Stimulated activated CD8-positive, alpha-beta memory T cell treated with anti-CD3 and anti-CD28 coated beads, Interleukin-2, amount 100 ng/mL, for 1 hour (primary cell): Measurements from ENCODE around the gene NSMCE1.
"Not testable (repeated sequence)": the region's sequence is repeated elsewhere in the genome, so short reads cannot be mapped to it uniquely, and the experiment has no call there.

Experiments used
- DNase-seq, 2 donors: peaks; one replicate each; pipeline ENCODE4 v3.0.0-alpha.2; 2020; ENCODE audit warnings: low read depth in 2 of 2

Gene NSMCE1

DNA sequence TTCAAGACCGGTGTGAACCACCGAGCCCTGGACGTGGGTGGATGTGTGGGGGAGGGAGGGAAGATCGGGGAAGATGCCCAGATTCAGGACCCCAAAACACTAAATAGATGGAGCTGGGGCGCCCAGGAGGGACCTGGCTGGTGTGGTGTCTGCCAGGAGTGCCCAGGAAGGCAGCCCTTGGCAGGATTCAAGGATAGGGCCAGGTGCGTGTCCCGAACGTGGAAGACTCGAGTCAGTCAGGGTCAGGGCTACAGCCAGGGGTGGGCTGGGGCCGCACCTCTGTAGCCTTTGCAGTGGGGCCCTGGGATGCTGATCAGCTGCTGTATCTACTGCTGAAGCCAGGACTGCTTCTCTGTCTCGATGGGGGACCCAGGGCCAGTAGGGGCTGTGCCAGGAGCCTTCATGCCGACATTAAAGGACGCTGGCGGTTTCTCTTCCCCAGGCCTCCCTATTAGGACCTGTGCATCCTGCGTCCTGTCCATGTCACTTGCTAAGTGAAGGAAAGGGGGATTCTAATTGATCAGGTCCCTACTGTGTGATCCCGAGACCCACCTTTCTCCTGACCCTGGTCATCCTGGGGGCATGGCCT lies 52.2 kb downstream of the NSMCE1 start:
- no peak for DNase-seq

DNA sequence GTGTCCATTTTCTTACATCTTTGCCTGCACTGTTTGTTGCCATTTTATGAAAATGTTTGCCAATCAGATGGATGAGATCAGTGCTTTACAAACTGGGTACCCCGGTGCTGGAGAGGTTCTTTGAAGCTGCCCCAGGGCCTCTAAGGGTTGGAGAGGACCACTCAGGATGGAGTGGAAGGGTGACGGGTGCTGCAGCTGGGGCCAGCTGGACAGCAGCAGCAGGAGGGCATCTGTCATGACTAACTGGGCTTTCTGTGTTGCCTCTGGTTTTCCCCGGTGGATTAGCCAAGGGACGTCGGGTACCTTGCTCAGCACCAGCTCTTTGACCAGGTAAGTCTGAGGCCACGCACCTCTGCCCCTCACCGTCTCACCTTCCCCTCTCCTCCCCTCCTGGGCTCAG lies 52.9 kb downstream of the NSMCE1 start:
- DNase-seq, result no peak

DNA sequence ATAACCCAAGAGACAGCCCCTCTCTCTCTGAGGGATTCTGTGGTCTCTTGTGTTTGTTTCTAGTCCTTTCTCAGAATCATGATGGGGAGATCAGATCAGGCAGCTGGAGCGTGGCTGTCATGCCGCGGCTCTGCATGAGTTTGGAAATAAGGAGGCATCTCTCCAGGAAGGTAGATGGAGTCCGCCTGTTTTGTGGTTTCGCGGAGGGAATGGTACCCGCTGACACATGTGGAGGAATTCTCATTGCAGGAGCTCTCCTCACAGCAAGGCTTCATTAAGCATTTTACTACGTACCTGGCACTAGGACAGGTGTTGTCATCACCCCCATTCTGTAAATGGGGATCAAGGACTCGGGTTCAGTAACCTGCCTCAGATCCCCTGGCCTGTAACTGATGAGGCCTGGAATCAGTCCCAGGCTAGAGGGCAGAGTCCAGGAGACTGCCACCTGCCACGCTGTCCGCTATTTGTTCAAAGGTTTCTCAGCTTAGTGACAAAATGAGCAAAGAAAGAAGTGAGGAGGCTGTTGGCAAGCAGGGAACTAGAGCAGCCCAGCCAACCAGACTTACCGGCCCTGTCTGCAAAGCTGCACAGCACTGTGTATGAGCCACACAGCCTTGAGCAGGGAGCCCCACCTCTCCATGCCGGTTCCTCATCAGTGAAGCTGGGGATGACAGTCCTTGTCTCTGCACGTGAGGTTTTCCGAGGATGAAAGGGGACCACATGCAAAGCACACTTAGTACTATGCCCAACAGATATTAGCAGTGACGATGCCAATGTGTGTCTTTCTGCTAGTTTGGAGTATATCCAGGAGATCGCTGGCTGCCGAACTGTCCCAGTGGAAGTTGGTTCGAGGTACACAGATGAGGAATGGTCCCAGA lies 54.2 kb downstream of the NSMCE1 start:
- DNase-seq, result no peak

DNA sequence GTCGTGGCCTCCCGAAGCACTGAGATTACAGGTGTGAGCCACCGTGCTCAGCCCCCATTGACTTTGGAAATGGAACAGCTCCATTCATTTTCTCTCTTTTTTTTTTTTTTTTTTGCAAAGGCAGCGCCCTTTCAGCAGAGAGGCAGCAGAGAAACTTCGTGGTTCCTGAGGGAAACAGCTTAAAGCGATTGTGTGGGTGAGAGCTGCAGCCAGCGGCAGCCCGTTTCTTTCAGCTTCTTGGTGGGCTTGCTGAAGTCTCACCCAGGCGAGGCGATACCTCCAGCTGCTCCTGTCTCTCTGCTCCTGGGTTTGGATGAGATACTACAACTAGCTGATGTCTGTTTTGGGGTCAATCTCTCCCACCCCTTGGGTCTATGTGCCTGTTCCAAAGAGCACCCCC lies 57.5 kb downstream of the NSMCE1 start:
- DNase-seq, result no peak

DNA sequence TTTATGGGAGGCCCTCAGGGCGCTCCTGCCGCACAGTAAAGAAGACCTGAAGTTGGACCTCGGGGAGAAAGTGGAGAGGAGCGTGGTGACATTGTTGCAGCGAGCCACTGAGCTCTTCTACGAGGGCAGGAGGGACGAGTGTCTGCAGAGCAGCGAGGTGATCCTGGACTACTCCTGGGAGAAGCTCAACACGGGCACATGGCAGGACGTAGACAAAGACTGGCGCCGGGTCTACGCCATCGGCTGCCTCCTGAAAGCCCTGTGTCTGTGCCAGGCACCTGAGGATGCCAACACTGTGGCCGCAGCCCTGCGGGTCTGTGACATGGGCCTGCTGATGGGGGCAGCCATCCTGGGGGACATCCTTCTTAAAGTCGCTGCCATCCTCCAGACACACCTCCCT lies 58.4 kb downstream of the NSMCE1 start:
- no peak for DNase-seq

DNA sequence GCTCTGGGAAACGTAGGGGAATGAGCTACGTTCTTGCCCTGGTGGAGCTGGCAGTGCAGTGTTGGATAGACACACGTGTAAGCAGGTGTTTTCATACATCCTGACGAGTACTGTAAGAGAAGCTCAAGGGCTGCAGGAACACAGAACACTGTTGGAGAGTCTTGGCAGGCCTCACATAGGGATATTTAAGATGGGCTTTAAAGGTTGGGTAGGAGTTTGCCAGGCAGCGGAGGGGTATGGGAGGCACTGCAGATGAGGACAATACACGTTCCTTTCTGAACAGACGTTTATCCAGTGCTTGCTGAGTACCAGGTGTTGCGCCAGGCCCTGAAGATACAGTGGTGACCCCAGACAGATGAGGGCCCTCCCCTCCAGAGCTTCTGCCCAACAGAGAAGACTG lies 59.0 kb downstream of the NSMCE1 start:
- DNase-seq, result no peak

DNA sequence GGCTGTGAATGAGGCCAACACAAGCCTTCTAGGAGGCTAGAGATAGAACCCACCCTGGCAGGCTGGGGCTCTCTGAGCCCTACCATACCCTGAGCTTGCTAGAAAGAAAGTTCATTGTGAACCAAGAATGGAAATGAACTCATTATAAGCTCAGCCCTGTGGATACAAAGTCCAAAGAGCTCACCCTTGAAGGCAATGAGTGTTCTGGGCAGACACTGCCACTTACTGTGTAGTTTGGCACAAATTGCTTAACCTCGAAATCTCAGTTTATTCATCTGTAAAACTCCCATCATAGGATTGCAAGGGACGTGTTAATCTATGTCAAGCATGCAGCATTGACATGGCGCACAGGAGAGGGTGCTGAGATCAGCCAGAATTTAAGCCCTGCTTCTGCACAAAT lies 59.8 kb downstream of the NSMCE1 start:
- no peak for DNase-seq

DNA sequence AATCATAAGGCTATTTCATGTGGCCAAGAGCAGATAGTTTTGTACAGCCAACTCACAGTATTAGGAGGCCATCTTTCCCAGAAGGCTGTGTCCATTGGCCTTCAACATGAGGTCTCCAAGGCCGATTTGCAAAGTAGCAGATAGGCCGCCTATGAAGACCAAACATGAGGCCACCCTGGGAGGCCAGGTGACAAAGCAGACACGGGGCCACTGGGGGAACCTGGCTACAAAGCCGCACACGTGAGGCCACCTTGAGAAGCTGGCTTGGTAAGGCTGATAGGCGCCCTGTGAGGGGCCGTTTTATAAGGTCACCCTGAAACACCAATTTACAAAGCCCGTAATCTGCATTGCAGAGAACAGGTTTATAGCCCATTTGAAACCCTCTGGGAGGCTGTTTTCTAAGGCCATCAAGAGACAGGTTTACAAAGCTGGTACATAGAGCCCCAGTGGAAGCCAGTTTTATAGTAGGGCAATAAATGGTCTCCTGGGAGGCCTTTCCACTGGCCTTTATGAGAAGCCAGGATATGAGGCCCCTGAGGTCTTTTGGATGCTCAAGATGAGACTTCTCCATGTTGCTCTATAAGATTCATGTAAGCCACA lies 60.4 kb downstream of the NSMCE1 start:
- no peak for DNase-seq

DNA sequence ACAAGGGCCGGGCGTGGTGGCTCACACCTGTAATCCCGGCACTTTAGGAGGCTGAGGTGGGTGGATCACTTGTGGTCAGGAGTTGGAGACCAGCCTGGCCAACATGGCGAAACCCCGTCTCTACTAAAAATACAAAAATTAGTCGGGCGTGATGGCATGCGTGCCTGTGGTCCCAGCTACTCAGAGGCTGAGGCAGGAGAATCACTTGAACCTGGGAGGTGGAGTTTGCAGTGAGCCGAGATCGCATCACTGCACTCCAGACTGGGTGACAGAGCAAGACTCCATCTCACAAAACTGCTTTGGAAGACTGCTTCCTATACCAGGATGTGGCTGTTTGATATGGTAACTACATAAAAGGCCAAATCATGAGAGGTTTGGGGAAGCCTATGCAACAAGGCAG lies 61.5 kb downstream of the NSMCE1 start:
- DNase-seq, result not testable (repeated sequence)

DNA sequence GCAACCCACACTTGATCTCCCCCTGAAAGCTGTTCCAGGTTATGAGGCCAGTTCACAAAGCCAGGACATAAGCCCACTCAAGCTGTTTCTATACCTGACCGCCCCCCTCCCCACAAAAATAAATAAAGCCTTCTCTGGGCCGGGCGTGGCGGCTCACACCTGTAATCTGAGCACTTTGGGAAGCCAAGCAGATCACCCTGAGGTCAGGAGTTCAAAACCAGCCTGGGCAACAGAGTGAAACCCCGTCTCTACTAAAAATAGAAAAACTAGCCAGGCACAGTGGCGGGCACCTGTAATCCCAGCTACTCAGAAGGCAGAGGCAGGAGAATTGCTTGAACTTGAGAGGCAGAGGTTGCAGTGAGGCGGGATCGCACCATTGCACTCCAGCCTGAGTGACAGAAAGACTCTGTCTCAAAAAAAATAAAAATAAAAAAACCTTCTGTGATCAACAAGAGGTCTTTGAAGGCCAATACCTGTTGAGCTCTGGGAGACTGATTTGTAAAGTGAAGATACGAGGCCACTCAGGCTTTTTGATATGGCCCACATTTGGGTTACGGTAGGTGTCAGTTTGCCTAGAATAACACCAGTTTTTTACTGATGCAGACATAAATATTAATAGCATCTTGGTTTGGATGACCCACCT lies 63.0 kb downstream of the NSMCE1 start:
- no peak for DNase-seq

DNA sequence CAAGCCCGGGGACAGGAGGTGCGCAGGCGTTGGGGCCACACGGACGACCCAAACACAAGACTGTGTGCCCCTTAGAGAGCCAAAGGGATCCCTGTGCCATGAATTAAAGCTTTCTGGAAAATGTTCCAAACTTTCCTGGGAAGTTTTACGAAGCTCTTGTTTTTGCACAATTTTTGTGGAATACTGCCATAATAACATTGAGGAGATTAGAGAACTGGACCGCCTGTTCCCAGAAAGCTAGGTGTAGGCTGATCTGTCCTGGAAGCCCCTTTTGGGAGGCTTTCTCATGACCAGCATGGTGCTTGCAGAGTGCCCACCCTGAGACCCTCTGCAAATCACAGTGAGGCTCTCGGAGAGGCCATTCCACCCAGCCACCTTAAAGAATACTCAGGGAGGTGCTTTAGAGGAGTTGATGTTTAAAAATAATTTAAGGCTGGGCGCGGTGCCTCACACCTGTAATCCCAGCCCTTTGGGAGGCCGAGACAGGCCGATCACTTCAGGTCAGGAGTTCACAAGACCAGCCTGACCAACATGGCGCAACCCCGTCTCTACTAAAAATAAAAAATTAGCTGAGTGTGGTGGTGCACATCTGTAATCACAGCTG lies 64.2 kb downstream of the NSMCE1 start:
- no peak for DNase-seq

DNA sequence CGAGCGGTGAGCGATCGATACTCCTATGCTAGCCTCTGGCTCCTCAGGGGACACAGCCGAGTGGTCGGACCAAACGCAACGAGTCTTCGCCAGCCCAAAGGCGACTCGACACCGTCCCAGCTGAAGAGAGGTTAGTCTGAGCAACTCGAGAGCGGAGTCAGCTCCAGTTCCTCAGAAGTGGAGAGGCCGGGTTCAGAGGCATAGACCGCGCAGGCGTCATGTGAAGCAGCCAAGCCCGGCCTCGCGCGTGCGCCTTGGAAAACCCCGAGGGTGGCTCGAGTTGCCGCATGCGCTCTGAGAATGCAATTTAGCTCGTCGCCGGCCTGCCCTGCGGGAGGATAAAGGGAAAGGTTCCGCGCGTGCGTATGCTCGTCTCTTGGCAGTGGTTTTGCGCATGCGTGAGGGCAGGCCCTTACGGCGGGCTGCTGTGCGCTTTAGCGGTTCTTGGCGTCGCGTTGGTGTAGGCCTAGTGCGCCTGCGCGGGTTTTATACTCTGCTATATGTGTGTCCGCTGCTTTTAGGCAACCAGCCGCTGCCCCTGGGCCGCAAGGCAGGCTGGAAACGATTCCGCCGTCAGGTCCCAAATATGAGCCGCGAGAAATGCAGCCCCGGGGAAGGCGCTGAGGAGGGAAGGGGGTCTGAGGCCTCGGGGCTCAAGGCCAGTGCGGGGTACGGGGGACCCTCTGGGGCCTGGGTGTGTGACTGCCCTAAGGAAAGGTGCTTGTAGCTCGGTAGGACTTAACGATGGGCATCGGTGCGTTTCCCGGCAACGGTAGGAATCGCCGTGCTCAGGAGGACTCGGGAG lies 64.9 kb downstream of the NSMCE1 start, which contains the start of gene KDM8:
Gene KDM8 (plus strand): TSS at position 20 of the 805 bp plus-strand sequence. CDS start 6,598 bp downstream, outside the sequence.
- peak; percentile 99 for DNase-seq

DNA sequence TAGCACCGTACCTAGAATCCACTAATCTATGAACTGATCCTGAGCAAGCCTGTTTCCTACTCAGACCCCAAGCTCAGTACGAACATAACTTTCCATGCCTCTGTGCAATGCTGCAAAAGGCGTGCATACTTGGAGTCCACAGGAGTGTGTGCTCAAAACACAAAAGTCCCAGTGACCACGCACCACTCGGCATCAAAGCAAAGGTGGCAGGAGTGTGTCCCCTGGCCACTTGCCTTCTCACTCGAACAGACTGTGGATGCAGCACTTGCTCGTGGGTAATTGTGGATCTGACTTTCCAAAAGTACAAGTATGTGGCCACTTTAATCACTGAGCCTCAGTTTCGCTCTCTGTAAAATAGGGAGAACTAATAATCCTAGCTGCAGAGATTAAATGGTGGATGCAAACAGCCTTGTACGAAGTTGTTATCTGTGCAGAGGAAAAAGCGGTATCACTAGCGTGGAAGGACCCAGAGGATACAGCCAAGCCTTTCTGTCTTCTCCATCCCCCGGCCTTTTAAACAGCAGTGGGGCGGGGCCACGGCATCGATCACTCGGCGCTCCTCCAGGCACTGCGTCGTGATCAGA lies 65.6 kb downstream of the NSMCE1 start:
- peak in 1 of 2 donors; percentile 83 for DNase-seq

DNA sequence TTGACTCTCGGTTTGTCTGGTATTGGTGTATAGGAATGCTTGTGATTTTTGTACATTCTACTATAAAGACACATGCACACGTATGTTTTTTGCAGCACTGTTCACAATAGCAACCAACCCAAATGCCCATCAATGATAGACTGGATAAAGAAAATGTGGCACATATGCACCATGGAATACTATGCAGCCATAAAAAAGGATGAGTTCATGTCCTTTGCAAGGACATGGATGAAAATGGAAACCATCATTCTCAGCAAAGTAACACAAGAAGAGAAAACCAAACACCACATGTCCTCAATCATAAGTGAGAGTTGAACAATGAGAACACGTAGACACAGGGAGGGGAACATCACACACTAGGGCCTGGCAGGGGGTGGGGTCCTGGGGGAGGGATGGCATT lies 67.7 kb downstream of the NSMCE1 start:
- not testable (repeated sequence) for DNase-seq

DNA sequence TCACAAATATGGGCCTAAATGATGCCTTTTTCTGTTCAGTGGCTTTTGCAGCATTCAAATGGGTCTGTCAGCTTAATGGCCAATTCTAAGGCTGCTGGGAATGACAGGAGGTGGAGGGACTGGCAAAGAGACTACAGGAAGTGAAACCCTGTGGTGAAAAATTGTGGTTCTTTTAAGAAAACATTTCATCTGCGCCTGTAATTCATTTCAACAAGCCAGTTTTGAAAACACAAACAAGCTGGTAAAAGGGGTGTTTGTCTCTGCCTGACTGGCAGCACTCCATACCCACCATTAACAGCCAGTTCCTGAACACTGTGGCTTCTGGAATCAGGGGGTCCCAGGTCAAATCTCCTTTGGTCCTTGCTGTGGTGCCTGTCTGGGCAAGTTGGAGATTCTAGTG lies 68.8 kb downstream of the NSMCE1 start:
- no peak for DNase-seq

DNA sequence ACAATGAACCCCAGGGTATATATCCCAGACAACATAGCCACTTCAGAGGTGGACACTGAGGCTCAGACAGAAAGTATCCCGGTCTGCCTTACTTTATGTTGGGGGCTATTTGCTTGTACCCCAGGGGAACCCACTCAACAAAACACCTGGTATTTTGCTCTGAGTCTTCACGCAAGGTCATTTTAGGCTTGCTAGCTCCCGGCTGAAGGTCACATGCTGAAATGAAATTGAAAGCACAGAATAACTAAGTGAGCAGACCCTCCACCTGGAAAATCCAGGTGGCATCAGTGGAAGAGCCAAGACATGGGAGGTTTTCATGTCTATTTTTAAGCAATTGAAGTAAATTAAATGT lies 69.4 kb downstream of the NSMCE1 start:
- no peak for DNase-seq

DNA sequence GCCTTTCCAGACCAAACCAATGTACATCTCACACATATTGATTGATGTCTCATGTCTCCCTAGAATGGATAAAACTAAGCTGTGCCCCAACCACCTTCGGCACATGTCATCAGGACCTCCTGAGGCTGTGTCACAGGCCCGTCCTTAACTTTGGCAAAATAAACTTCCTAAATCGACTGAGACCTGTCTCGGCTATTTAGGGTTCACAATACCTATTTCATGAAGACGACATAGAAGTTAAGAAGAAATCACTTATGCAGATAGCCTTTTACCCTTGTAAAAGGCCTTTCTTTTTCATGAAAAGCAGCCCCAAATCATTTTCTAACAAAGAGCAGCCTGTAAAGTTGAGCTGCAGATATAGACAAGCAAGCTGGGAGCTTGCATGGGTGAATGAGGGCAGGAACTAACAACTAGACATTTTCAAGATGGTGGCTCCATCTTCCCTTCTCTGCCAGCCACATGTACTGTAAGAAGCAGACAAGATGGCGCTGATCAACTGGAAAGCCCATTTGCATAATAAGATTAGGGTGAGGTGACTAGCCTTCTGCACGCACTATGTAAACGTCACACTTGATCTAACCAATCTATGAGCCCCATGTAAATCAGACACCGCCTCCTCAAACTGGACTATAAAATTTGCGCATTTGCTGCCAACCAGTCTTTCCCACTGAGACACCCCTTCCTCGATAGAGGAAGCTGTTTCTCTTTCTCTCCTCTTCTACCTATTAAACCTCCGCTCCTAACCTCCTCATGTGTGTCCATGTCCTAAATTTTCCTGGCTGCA lies 69.9 kb downstream of the NSMCE1 start:
- no peak for DNase-seq

DNA sequence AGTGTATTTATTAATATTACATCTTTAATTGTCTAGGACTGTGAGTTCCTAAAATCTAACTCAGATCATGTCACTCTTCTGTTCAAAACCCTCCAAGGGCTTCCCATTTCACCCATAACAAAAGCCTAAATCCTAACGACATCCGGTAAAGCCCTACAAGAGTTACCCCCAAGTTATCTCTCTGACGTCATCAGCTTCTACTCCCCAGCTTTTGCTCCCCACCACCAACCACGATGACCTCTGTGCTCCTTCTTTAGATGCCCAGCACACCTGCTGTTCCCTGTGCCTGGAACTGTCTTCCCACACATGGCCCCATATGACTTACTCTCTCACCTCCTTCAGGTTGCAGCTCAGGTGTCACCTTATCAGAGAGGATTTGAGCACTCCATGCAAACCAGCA lies 71.6 kb downstream of the NSMCE1 start:
- DNase-seq, result no peak

DNA sequence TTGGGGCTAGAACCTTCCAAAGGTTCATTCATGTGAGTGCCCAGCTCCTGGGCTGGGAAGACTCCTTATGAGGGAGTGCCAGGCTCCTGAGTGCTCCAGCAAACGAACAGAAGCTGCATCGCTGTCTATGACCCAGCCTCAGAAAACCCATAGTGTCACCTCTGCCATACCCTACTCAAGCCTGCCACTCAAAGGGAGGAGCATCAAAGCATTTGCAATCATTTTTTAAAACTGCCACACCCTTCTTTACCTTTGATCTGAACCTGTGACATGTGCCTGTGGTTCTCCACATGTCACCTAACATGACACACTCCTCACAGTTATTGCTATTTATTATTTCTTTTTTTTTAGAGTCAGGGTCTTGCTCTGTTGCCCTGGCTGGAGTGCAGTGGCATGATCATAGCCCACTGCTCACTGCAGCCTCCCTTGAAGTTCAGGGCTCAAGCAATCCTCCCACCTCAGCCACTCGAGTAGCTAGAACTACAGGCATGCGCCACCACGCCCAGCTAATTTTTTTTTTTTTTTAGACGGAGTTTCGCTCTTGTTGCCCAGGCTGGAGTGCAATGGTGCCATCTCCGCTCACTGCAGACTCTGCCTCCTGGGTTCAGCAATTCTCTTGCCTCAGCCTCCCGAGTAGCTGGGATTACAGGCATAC lies 72.5 kb downstream of the NSMCE1 start:
- peak in 1 of 2 donors; percentile 9 for DNase-seq
